Measurements from ENCODE around the gene PCDHA2.
"Not testable (repeated sequence)": the region's sequence is repeated elsewhere in the genome, so short reads cannot be mapped to it uniquely, and the experiment has no call there.

Gene PCDHA2

DNA sequence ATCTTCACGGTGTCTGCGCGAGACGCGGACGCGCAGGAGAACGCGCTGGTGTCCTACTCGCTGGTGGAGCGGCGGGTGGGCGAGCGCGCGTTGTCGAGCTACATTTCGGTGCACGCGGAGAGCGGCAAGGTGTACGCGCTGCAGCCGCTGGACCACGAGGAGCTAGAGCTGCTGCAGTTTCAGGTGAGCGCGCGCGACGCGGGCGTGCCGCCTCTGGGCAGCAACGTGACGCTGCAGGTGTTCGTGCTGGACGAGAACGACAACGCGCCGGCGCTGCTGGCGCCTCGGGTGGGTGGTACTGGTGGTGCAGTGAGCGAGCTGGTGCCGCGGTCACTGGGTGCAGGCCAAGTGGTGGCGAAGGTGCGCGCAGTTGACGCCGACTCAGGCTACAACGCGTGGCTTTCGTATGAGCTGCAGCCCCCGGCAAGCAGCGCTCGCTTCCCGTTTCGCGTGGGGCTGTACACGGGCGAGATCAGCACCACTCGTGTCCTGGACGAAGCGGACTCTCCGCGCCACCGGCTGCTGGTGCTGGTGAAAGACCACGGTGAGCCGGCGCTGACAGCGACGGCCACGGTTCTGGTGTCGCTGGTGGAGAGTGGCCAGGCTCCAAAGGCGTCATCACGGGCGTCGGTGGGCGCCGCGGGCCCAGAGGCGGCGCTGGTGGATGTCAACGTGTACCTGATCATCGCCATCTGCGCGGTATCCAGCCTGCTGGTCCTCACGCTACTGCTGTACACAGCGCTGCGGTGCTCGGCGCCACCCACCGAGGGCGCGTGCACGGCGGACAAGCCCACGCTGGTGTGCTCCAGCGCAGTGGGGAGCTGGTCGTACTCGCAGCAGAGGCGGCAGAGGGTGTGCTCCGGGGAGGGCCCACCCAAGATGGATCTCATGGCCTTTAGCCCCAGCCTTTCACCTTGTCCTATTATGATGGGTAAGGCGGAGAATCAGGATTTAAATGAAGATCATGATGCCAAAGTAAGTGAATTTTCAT is 35.2 kb downstream of the PCDHA2 start:
- Histone ChIP-seq H3K27me3 (replicated peaks in 2 of 5; ENCODE audit: control insufficient read depth in 4 of 5, insufficient read depth in 5 of 5, low read length in 4 of 5) (peaks cover 0 to 32% (median 9%) of the 10 kb centered on the region in 5 experiments), H3K9me3 (ENCODE audit: control extremely low read depth in 1 of 5, control insufficient read depth in 4 of 5, insufficient read depth in 2 of 5, low read depth in 1 of 5, low read length in 4 of 5) (peaks cover 9 to 46% (median 20%) of the 10 kb centered on the region in 5 experiments)
- POLR2A ChIA-PET; H3K4me1 ChIP-seq (ENCODE audit: control extremely low read depth in 1 of 4, control insufficient read depth in 4 of 4, insufficient read depth in 4 of 4, low read length in 3 of 4); CTCF ChIA-PET; H3K4me3 ChIP-seq (ENCODE audit: control insufficient read depth in 1 of 7, extremely low read depth in 1 of 7, insufficient read depth in 4 of 7, low read depth in 2 of 7, low read length in 6 of 7); H3K27ac ChIP-seq (ENCODE audit: insufficient read depth in 1 of 2, low read depth in 1 of 2, low read length in 2 of 2, poor library complexity in 1 of 2, severe bottlenecking in 2 of 2); H3K36me3 ChIP-seq (ENCODE audit: control insufficient read depth in 4 of 4, insufficient read depth in 4 of 4, low read length in 3 of 4); DNase-seq: not testable (repeated sequence)
- 44% methylated on average over 92 of the region's 106 CpGs for WGBS (ENCODE audit: insufficient coverage)

DNA sequence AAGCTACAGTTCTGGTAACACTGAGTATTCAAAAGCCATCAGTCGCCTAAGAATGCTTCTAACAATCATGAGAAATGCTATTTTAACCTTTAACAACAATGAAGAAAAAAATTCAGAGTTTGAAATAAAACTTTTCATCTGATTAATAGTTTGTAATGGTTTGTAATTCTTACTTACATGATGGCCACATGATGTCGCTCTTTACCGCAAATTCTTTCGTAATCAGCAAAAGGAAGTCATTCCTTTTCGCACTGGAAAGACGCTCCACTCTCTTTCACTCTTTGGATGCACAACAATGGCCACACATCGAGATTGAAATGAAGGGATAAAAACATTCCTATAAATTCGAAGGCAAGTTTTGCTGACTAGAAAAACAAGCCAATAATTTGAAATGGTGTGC is 39.3 kb downstream of the PCDHA2 start, which contains the start of gene PCDHA7:
PCDHA7 (plus strand) TSS at position 277 of the 400 bp plus-strand sequence; CDS start at position 392, 115 bp downstream.
- Histone ChIP-seq H3K9me3 (ENCODE audit: control extremely low read depth in 1 of 5, control insufficient read depth in 4 of 5, insufficient read depth in 2 of 5, low read depth in 1 of 5, low read length in 4 of 5) (peaks cover 5 to 43% (median 28%) of the 10 kb centered on the region in 5 experiments), H3K36me3 (ENCODE audit: control insufficient read depth in 4 of 4, insufficient read depth in 4 of 4, low read length in 3 of 4) (no peaks in the 10 kb centered on the region), H3K27me3 (replicated peaks in 2 of 5; ENCODE audit: control insufficient read depth in 4 of 5, insufficient read depth in 5 of 5, low read length in 4 of 5) (peaks cover 0 to 29% (median 12%) of the 10 kb centered on the region in 5 experiments), H3K27ac (ENCODE audit: insufficient read depth in 1 of 2, low read depth in 1 of 2, low read length in 2 of 2, poor library complexity in 1 of 2, severe bottlenecking in 2 of 2) (no peak within 1 kb of the TSS), H3K4me3 (ENCODE audit: control insufficient read depth in 1 of 7, extremely low read depth in 1 of 7, insufficient read depth in 4 of 7, low read depth in 2 of 7, low read length in 6 of 7) (peak within 1 kb of the TSS in 1 of 7 experiments; percentile 5), H3K4me1 (ENCODE audit: control extremely low read depth in 1 of 4, control insufficient read depth in 4 of 4, insufficient read depth in 4 of 4, low read length in 3 of 4) (no peaks in the 10 kb centered on the region)
- POLR2A ChIA-PET, result no interaction called here
- 21% methylated on average over 4 of the region's 8 CpGs for WGBS (ENCODE audit: insufficient coverage)
- DNase-seq, result peak in 2 of 3 donors; percentile 3 to 13
- CTCF ChIA-PET, result no interaction called here

GRCh38 chr5:140834439-140835008 is 39.9 kb downstream of the PCDHA2 start:
- Histone ChIP-seq H3K4me3 (ENCODE audit: control insufficient read depth in 1 of 7, extremely low read depth in 1 of 7, insufficient read depth in 4 of 7, low read depth in 2 of 7, low read length in 6 of 7) (peak overlapping the region in 1 of 7 experiments; percentile 5), H3K9me3 (ENCODE audit: control extremely low read depth in 1 of 5, control insufficient read depth in 4 of 5, insufficient read depth in 2 of 5, low read depth in 1 of 5, low read length in 4 of 5) (peaks cover 5 to 40% (median 25%) of the 10 kb centered on the region in 5 experiments), H3K27me3 (replicated peaks in 2 of 5; ENCODE audit: control insufficient read depth in 4 of 5, insufficient read depth in 5 of 5, low read length in 4 of 5) (peaks cover 0 to 28% (median 12%) of the 10 kb centered on the region in 5 experiments)
- CTCF ChIA-PET; POLR2A ChIA-PET; H3K36me3 ChIP-seq (ENCODE audit: control insufficient read depth in 4 of 4, insufficient read depth in 4 of 4, low read length in 3 of 4); DNase-seq; H3K4me1 ChIP-seq (ENCODE audit: control extremely low read depth in 1 of 4, control insufficient read depth in 4 of 4, insufficient read depth in 4 of 4, low read length in 3 of 4); H3K27ac ChIP-seq (ENCODE audit: insufficient read depth in 1 of 2, low read depth in 1 of 2, low read length in 2 of 2, poor library complexity in 1 of 2, severe bottlenecking in 2 of 2): not testable (repeated sequence)
- 20% methylated on average over 14 of the region's 38 CpGs for WGBS (ENCODE audit: insufficient coverage)

GRCh38 chr5:140835622-140836510 is 41.2 kb downstream of the PCDHA2 start:
- POLR2A ChIA-PET, result no interaction called here
- H3K4me3 ChIP-seq (ENCODE audit: control insufficient read depth in 1 of 7, extremely low read depth in 1 of 7, insufficient read depth in 4 of 7, low read depth in 2 of 7, low read length in 6 of 7), result no peak overlapping the region

GRCh38 chr5:140840978-140841962 is 46.6 kb downstream of the PCDHA2 start, which contains the start of gene PCDHA8:
Gene PCDHA8 (plus strand): TSS chr5:140841187. CDS start chr5:140841322, 135 bp downstream.
- ChIA-PET CTCF (no interaction called here), POLR2A (no interaction called here)
- H3K27ac ChIP-seq (ENCODE audit: insufficient read depth in 1 of 2, low read depth in 1 of 2, low read length in 2 of 2, poor library complexity in 1 of 2, severe bottlenecking in 2 of 2), result no peak within 1 kb of the TSS
- no peak within 1 kb of the TSS for H3K4me3 ChIP-seq (ENCODE audit: control insufficient read depth in 1 of 7, extremely low read depth in 1 of 7, insufficient read depth in 4 of 7, low read depth in 2 of 7, low read length in 6 of 7)
- H3K36me3 ChIP-seq (ENCODE audit: control insufficient read depth in 4 of 4, insufficient read depth in 4 of 4, low read length in 3 of 4), result no peaks in the 10 kb centered on the region
- H3K9me3 ChIP-seq (ENCODE audit: control extremely low read depth in 1 of 5, control insufficient read depth in 4 of 5, insufficient read depth in 2 of 5, low read depth in 1 of 5, low read length in 4 of 5), result peaks cover 8 to 29% (median 23%) of the 10 kb centered on the region in 5 experiments
- 21% methylated on average over 17 of the region's 47 CpGs for WGBS (ENCODE audit: insufficient coverage)
- H3K27me3 ChIP-seq (replicated peaks in 2 of 5; ENCODE audit: control insufficient read depth in 4 of 5, insufficient read depth in 5 of 5, low read length in 4 of 5), result peaks cover 0 to 17% (median under 1%) of the 10 kb centered on the region in 5 experiments
- peak; percentile 2 to 13 (median 6) for DNase-seq
- H3K4me1 ChIP-seq (ENCODE audit: control extremely low read depth in 1 of 4, control insufficient read depth in 4 of 4, insufficient read depth in 4 of 4, low read length in 3 of 4), result no peaks in the 10 kb centered on the region

More at GRCh38 chr5:140835622-140836510, 41.2 kb downstream of the PCDHA2 start:
- 41% methylated on average over 103 of the region's 103 CpGs for WGBS (ENCODE audit: insufficient coverage)
- no peaks in the 10 kb centered on the region for H3K4me1 ChIP-seq (ENCODE audit: control extremely low read depth in 1 of 4, control insufficient read depth in 4 of 4, insufficient read depth in 4 of 4, low read length in 3 of 4)
- peaks cover 0 to 21% (median 12%) of the 10 kb centered on the region in 5 experiments for H3K27me3 ChIP-seq (replicated peaks in 2 of 5; ENCODE audit: control insufficient read depth in 4 of 5, insufficient read depth in 5 of 5, low read length in 4 of 5)
- CTCF ChIA-PET, result no interaction called here
- no peak for DNase-seq
- H3K27ac ChIP-seq (ENCODE audit: insufficient read depth in 1 of 2, low read depth in 1 of 2, low read length in 2 of 2, poor library complexity in 1 of 2, severe bottlenecking in 2 of 2), result no peak overlapping the region
- H3K36me3 ChIP-seq (ENCODE audit: control insufficient read depth in 4 of 4, insufficient read depth in 4 of 4, low read length in 3 of 4), result no peaks in the 10 kb centered on the region
- peaks cover 8 to 31% (median 17%) of the 10 kb centered on the region in 5 experiments for H3K9me3 ChIP-seq (ENCODE audit: control extremely low read depth in 1 of 5, control insufficient read depth in 4 of 5, insufficient read depth in 2 of 5, low read depth in 1 of 5, low read length in 4 of 5)
